GM19467 (cell line): Measurements from ENCODE around the gene KCNH3.
"Not testable (repeated sequence)": the region's sequence is repeated elsewhere in the genome, so short reads cannot be mapped to it uniquely, and the experiment has no call there.

ENCODE experiments used
- ATAC-seq: cut with Tn5 transposase; IDR thresholded peaks from one replicate; pipeline ENCODE4 v1.9.1; 2021; ENCODE audit warnings: mild to moderate bottlenecking, moderate library complexity; ENCODE audit not compliant: unreplicated experiment

KCNH3 gene

GRCh38 chr12:49582850-49583249 lies 44.0 kb downstream of the KCNH3 start:
- no peak for ATAC-seq

- no peak for ATAC-seq
Measured at GRCh38 chr12:49583366-49584094, 44.7 kb downstream of the KCNH3 start.

- no peak for ATAC-seq
Measured at GRCh38 chr12:49584591-49584990, 45.8 kb downstream of the KCNH3 start.

- ATAC-seq, result no peak
Measured at GRCh38 chr12:49585477-49586459, 46.9 kb downstream of the KCNH3 start.

- ATAC-seq, result no peak
Measured at GRCh38 chr12:49587174-49587908, 48.5 kb downstream of the KCNH3 start.

- no peak for ATAC-seq
Measured at GRCh38 chr12:49588281-49588680, 49.5 kb downstream of the KCNH3 start.

- ATAC-seq, result no peak
Measured at GRCh38 chr12:49588721-49589516, 50.1 kb downstream of the KCNH3 start.

GRCh38 chr12:49598527-49598926 lies 59.7 kb downstream of the KCNH3 start:
- no peak for ATAC-seq

- ATAC-seq, result no peak
Measured at GRCh38 chr12:49599961-49600360, 61.1 kb downstream of the KCNH3 start.

GRCh38 chr12:49603721-49604120 lies 64.9 kb downstream of the KCNH3 start:
- ATAC-seq, result no peak

GRCh38 chr12:49604856-49605255 lies 66.0 kb downstream of the KCNH3 start:
- ATAC-seq, result no peak

GRCh38 chr12:49605539-49605938 lies 66.7 kb downstream of the KCNH3 start, which contains the start of gene FAM186B:
TSS of gene FAM186B (minus strand) at chr12:49605639. CDS start at chr12:49605477, 162 bp downstream.
- ATAC-seq, result not testable (repeated sequence)
